GM18511 (cell line): ENCODE data around the gene ATG12.
"Not testable (repeated sequence)": the region's sequence is repeated elsewhere in the genome, so short reads cannot be mapped to it uniquely, and the experiment has no call there.

Source experiments
- ATAC-seq: cut with Tn5 transposase; IDR thresholded peaks from one replicate; pipeline ENCODE4 v1.9.1; 2021; ENCODE audit warnings: mild to moderate bottlenecking, moderate library complexity; ENCODE audit not compliant: unreplicated experiment

The ATG12 gene

GRCh38 chr5:115810761-115811160 lies 30.6 kb downstream of the ATG12 start:
- no peak for ATAC-seq

GRCh38 chr5:115809946-115810345 lies 31.4 kb downstream of the ATG12 start:
- ATAC-seq = no peak

- not testable (repeated sequence) for ATAC-seq
Observed at GRCh38 chr5:115808066-115808465, 33.3 kb downstream of the ATG12 start.

- ATAC-seq = no peak
Observed at GRCh38 chr5:115807654-115808052, 33.7 kb downstream of the ATG12 start.

GRCh38 chr5:115806986-115807653 lies 34.2 kb downstream of the ATG12 start:
- no peak for ATAC-seq

GRCh38 chr5:115801984-115802383 lies 39.4 kb downstream of the ATG12 start:
- ATAC-seq = no peak

- ATAC-seq = no peak
Observed at GRCh38 chr5:115801152-115801551, 40.2 kb downstream of the ATG12 start.

GRCh38 chr5:115800108-115800507 lies 41.3 kb downstream of the ATG12 start:
- no peak for ATAC-seq

GRCh38 chr5:115798252-115798651 lies 43.1 kb downstream of the ATG12 start:
- no peak for ATAC-seq

GRCh38 chr5:115796656-115797055 lies 44.7 kb downstream of the ATG12 start:
- ATAC-seq = no peak

GRCh38 chr5:115795700-115796099 lies 45.7 kb downstream of the ATG12 start:
- no peak for ATAC-seq

- ATAC-seq = no peak
Observed at GRCh38 chr5:115788440-115788839, 52.9 kb downstream of the ATG12 start.

- no peak for ATAC-seq
Observed at GRCh38 chr5:115787426-115787825, 53.9 kb downstream of the ATG12 start.

GRCh38 chr5:115785381-115786065 lies 55.8 kb downstream of the ATG12 start:
- no peak for ATAC-seq

GRCh38 chr5:115778417-115778816 lies 62.9 kb downstream of the ATG12 start:
- no peak for ATAC-seq
